Neural cell (in vitro differentiated cells): ENCODE results near the gene SMTNL2. TPM values are rescaled to one million over a fixed set of nuclear protein-coding genes. Genes with fewer than 3 reads are reported as not detected.
"Not testable (repeated sequence)": the region's sequence is repeated elsewhere in the genome, so short reads cannot be mapped to it uniquely, and the experiment has no call there.

Experiments used
- H2AFZ ChIP-seq: fragments of 200-600, 300-800 bp; sonication (generic), shearing (Covaris generic); 2 replicates; pipeline ENCODE4 v1.6.0; 2014; ENCODE audit warnings: low read depth, mild to moderate bottlenecking, antibody characterized with exemption, low read length, moderate library complexity
- H3F3A ChIP-seq: fragments of 200-600 bp; shearing (Covaris generic); 2 replicates; pipeline ENCODE4 v1.6.1; 2016; ENCODE audit warnings: mild to moderate bottlenecking, moderate library complexity, mixed read lengths, antibody characterized with exemption, low read length; ENCODE audit not compliant: insufficient read depth, poor library complexity, severe bottlenecking
- H3K27ac ChIP-seq: fragments of 200-600, 300-800 bp; sonication (generic), shearing (Covaris generic); 2 replicates; pipeline ENCODE4 v1.5.1; 2014; ENCODE audit warnings: mild to moderate bottlenecking, low read length, moderate library complexity
- H3K27me3 ChIP-seq: fragments of 300-800, 200-600 bp; sonication (generic), shearing (Covaris generic); 2 replicates; pipeline ENCODE4 v1.6.0; 2014; ENCODE audit warnings: mild to moderate bottlenecking, low read depth, low read length, moderate library complexity; ENCODE audit not compliant: insufficient read depth
- H3K36me3 ChIP-seq: fragments of 300-800, 200-600 bp; sonication (generic), shearing (Covaris generic); 2 replicates; pipeline ENCODE4 v1.5.1; 2014; ENCODE audit warnings: mild to moderate bottlenecking, antibody characterized with exemption, low read length, moderate library complexity; ENCODE audit not compliant: insufficient read depth
- H3K4me2 ChIP-seq: fragments of 300-800, 200-600 bp; sonication (generic), shearing (Covaris generic); 2 replicates; pipeline ENCODE4 v1.6.0; 2014; ENCODE audit warnings: mild to moderate bottlenecking, low read length
- H3K4me3 ChIP-seq: fragments of 300-800, 200-600 bp; sonication (generic), shearing (Covaris generic); 2 replicates; pipeline ENCODE4 v1.5.1; 2014; ENCODE audit warnings: mild to moderate bottlenecking, low read length, moderate library complexity
- H3K79me2 ChIP-seq: fragments of 200-600 bp; shearing (Covaris generic); replicated peaks from 2 replicates; pipeline ENCODE4 v1.6.0; 2014; ENCODE audit warnings: mild to moderate bottlenecking, low read length, moderate library complexity; ENCODE audit not compliant: insufficient read depth
- H3K9ac ChIP-seq: fragments of 300-800, 200-600 bp; sonication (generic), shearing (Covaris generic); 2 replicates; pipeline ENCODE4 v1.6.1; 2016; ENCODE audit warnings: mild to moderate bottlenecking, low read length, mixed read lengths
- H3K9me2 ChIP-seq: fragments of 200-600 bp; shearing (Covaris generic); 2 replicates; pipeline ENCODE4 v1.6.1; 2016; ENCODE audit warnings: mild to moderate bottlenecking, low read length, mixed read lengths; ENCODE audit not compliant: insufficient read depth
- H3K9me3 ChIP-seq: fragments of 200-600, 300-800 bp; sonication (generic), shearing (Covaris generic); 2 replicates; pipeline ENCODE4 v1.6.1; 2016; ENCODE audit warnings: mild to moderate bottlenecking, mixed run types, low read length, moderate library complexity, mixed read lengths
- H4K20me1 ChIP-seq: fragments of 200-600 bp; shearing (Covaris generic); 2 replicates; pipeline ENCODE4 v1.6.1; 2016; ENCODE audit warnings: mild to moderate bottlenecking, mixed run types; ENCODE audit not compliant: insufficient read depth
- EP300 ChIP-seq: fragments of 450-650 bp; conservative IDR thresholded peaks from 2 replicates; pipeline ENCODE4 v1.6.1; 2014; ENCODE audit warnings: antibody characterized with exemption, mild to moderate bottlenecking, moderate library complexity; ENCODE audit not compliant: poor library complexity, severe bottlenecking
- EZH2 ChIP-seq: fragments of 200-600, 300-800 bp; shearing (Covaris generic), sonication (generic); IDR thresholded peaks from 2 replicates; pipeline ENCODE4 v1.6.1; 2014; ENCODE audit warnings: antibody characterized with exemption, low read length, borderline replicate concordance, mild to moderate bottlenecking; ENCODE audit not compliant: insufficient read depth, poor library complexity, severe bottlenecking
- MXI1 ChIP-seq: fragments of 450-650 bp; conservative IDR thresholded peaks from 2 replicates; pipeline ENCODE4 v1.6.1; 2014; ENCODE audit warnings: antibody characterized with exemption, mild to moderate bottlenecking; ENCODE audit not compliant: poor library complexity, severe bottlenecking
- POLR2AphosphoS5 ChIP-seq: IDR thresholded peaks from 2 replicates; pipeline ENCODE4 v1.6.1; 2012
- RAD21 ChIP-seq: fragments of 450-650 bp; conservative IDR thresholded peaks from 2 replicates; pipeline ENCODE4 v1.6.1; 2014; ENCODE audit warnings: antibody characterized with exemption, mild to moderate bottlenecking, moderate library complexity
- SMC3 ChIP-seq: fragments of 450-650 bp; conservative IDR thresholded peaks from 2 replicates; pipeline ENCODE4 v1.6.1; 2014; ENCODE audit warnings: antibody characterized with exemption, mild to moderate bottlenecking, moderate library complexity; ENCODE audit not compliant: poor library complexity
- TAF1 ChIP-seq: IDR thresholded peaks from 2 replicates; pipeline ENCODE4 v1.6.1; 2012; ENCODE audit warnings: low read depth
- polyA plus RNA-seq: library from polyadenylated mRNA; depleted of rRNA; stranded (reverse); fragments of >200 nt; gene quantifications from 2 replicates; pipeline ENCODE4 v1.2.3, GENCODE V29; 2014
- TF ChIP-seq, protein P1 (sequence below): IDR thresholded peaks from 2 replicates; pipeline ENCODE4 v1.6.1; 2012; ENCODE audit warnings: borderline replicate concordance
- TF ChIP-seq, protein P2 (sequence below): fragments of 450-650 bp; IDR thresholded peaks from 2 replicates; pipeline ENCODE4 v1.5.1; 2014; ENCODE audit warnings: antibody characterized with exemption, mild to moderate bottlenecking, moderate library complexity; ENCODE audit not compliant: poor library complexity, severe bottlenecking

The SMTNL2 gene
- polyA plus RNA-seq, 1 donor from 2014 or later = 0.81 TPM

DNA sequence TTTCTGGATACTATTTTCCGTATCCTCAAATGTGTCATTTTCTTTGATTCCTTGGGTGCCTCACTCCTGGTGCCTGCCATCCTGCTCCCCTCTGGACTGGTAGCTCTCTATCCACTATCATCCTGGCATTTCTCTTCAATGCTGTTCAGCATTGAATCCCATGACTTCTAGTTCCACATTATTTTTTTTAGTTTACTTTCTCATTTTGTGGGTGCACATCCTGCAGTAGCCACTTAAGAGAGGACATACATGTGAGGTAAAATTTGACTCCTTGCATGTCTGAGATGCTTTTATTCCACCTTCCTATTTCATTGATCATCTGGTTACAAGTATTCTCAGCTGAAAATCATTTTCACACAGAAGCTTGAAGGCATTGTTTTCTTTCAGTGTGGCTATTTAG is 38.0 kb downstream of the SMTNL2 start:
- Histone ChIP-seq H3K9me2 (no peaks in the 10 kb centered on the region), H3K79me2 (no peaks in the 10 kb centered on the region), H3F3A (no peaks in the 10 kb centered on the region), H3K27me3 (no peaks in the 10 kb centered on the region), H3K4me2 (no peak overlapping the region), H3K9ac (no peak overlapping the region), H3K4me3 (no peak overlapping the region), H3K9me3 (no peaks in the 10 kb centered on the region), H4K20me1 (no peaks in the 10 kb centered on the region), H3K36me3 (no peaks in the 10 kb centered on the region), H2AFZ (no peak overlapping the region), H3K27ac (no peak overlapping the region)
- TF ChIP-seq EP300 (no peak), EZH2 (no peak), TAF1 (no peak), RAD21 (no peak), POLR2AphosphoS5 (no peak), MXI1 (no peak), SMC3 (no peak)
- TF ChIP-seq, protein P1, sequence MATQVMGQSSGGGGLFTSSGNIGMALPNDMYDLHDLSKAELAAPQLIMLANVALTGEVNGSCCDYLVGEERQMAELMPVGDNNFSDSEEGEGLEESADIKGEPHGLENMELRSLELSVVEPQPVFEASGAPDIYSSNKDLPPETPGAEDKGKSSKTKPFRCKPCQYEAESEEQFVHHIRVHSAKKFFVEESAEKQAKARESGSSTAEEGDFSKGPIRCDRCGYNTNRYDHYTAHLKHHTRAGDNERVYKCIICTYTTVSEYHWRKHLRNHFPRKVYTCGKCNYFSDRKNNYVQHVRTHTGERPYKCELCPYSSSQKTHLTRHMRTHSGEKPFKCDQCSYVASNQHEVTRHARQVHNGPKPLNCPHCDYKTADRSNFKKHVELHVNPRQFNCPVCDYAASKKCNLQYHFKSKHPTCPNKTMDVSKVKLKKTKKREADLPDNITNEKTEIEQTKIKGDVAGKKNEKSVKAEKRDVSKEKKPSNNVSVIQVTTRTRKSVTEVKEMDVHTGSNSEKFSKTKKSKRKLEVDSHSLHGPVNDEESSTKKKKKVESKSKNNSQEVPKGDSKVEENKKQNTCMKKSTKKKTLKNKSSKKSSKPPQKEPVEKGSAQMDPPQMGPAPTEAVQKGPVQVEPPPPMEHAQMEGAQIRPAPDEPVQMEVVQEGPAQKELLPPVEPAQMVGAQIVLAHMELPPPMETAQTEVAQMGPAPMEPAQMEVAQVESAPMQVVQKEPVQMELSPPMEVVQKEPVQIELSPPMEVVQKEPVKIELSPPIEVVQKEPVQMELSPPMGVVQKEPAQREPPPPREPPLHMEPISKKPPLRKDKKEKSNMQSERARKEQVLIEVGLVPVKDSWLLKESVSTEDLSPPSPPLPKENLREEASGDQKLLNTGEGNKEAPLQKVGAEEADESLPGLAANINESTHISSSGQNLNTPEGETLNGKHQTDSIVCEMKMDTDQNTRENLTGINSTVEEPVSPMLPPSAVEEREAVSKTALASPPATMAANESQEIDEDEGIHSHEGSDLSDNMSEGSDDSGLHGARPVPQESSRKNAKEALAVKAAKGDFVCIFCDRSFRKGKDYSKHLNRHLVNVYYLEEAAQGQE = no peak
- TF ChIP-seq, protein P2, sequence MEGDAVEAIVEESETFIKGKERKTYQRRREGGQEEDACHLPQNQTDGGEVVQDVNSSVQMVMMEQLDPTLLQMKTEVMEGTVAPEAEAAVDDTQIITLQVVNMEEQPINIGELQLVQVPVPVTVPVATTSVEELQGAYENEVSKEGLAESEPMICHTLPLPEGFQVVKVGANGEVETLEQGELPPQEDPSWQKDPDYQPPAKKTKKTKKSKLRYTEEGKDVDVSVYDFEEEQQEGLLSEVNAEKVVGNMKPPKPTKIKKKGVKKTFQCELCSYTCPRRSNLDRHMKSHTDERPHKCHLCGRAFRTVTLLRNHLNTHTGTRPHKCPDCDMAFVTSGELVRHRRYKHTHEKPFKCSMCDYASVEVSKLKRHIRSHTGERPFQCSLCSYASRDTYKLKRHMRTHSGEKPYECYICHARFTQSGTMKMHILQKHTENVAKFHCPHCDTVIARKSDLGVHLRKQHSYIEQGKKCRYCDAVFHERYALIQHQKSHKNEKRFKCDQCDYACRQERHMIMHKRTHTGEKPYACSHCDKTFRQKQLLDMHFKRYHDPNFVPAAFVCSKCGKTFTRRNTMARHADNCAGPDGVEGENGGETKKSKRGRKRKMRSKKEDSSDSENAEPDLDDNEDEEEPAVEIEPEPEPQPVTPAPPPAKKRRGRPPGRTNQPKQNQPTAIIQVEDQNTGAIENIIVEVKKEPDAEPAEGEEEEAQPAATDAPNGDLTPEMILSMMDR = no peak

DNA sequence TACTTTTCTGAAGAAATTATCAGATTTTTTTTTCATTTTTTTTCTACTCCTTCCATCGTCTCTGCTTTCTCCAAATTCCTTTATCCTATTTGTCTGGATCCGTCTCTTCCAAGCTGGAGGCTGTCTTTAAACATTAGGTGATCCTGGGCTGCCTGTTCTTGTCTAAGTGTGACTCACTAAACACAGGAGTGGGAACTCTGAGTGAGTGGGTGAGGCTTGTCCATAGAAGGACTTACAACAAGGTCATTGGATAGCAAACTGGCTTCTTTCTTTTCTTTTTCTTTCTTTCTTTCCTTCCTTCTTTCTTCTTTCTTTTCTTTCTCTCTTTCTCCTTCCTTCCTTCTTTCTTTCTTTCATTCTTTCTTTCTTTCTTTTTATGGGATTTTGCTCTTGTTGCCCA is 38.9 kb downstream of the SMTNL2 start:
- no peak overlapping the region for H3K27ac ChIP-seq
- no peak overlapping the region for H2AFZ ChIP-seq
- no peaks in the 10 kb centered on the region for H3K27me3 ChIP-seq
- TF ChIP-seq SMC3 = no peak
- TF ChIP-seq POLR2AphosphoS5 = no peak
- TF ChIP-seq, protein P2 = no peak
- TF ChIP-seq, protein P1 = no peak
- TF ChIP-seq EZH2 = no peak
- TF ChIP-seq MXI1 = no peak
- TF ChIP-seq EP300 = no peak
- TF ChIP-seq RAD21 = no peak
- no peak for TF ChIP-seq TAF1
- H4K20me1 ChIP-seq = no peaks in the 10 kb centered on the region
- no peak overlapping the region for H3K4me2 ChIP-seq
- no peak overlapping the region for H3K9ac ChIP-seq
- H3K79me2 ChIP-seq = no peaks in the 10 kb centered on the region
- no peaks in the 10 kb centered on the region for H3K36me3 ChIP-seq
- H3F3A ChIP-seq = no peaks in the 10 kb centered on the region
- H3K9me3 ChIP-seq = no peaks in the 10 kb centered on the region
- no peaks in the 10 kb centered on the region for H3K9me2 ChIP-seq
- H3K4me3 ChIP-seq = no peak overlapping the region

- H3K27ac ChIP-seq, H4K20me1 ChIP-seq, H2AFZ ChIP-seq: not testable (repeated sequence)
Measured at GRCh38 chr17:4624451-4624911, 40.2 kb downstream of the SMTNL2 start.

More at GRCh38 chr17:4624451-4624911, 40.2 kb downstream of the SMTNL2 start:
- H3K9me2 ChIP-seq, H3F3A ChIP-seq, H3K4me3 ChIP-seq, H3K9me3 ChIP-seq, H3K9ac ChIP-seq, H3K79me2 ChIP-seq, H3K27me3 ChIP-seq, H3K36me3 ChIP-seq, H3K4me2 ChIP-seq: not testable (repeated sequence)
